ENCODE measurements around the gene ACCSL. TPM values are rescaled to one million over a fixed set of nuclear protein-coding genes. Genes with fewer than 3 reads are reported as not detected.

ACCSL gene
- total and polyA plus RNA-seq, 9 donors: 0.05 to 0.67 TPM; not detected in 7

GRCh38 chr11:44097821-44098220 is 50.0 kb downstream of the ACCSL start:
- intact Hi-C loops (cut with DNase I): loop anchor here in 1 of 4 donors (10.0 kb wide), 1 partner anchor 437 kb away; no protein-coding TSS in a partner anchor
- Histone ChIP-seq H3K9me3 (no peaks in the 10 kb centered on the region), H3K36me3 (no peaks in the 10 kb centered on the region), H3K4me1 (ENCODE audit: insufficient read depth) (peaks cover 3% of the 10 kb centered on the region), H3K27ac (no peak overlapping the region), H3K27me3 (no peaks in the 10 kb centered on the region), H3K4me3 (no peak overlapping the region)
- WGBS, 3 donors: 69 to 79% (median 78%) methylated on average over 2 of the region's 2 CpGs
- no peak for DNase-seq
- TF ChIP-seq POLR2A (IDR thresholded peaks at IDR 0.05) (no peak), CTCF (IDR thresholded peaks at IDR 0.05) (no peak), EP300 (IDR thresholded peaks at IDR 0.05) (no peak)

- no peaks in the 10 kb centered on the region for H3K9me3 ChIP-seq
- no peak for TF ChIP-seq CTCF (IDR thresholded peaks at IDR 0.05)
- no peak for TF ChIP-seq EP300 (IDR thresholded peaks at IDR 0.05)
- TF ChIP-seq POLR2A (IDR thresholded peaks at IDR 0.05): no peak
- intact Hi-C loops (cut with DNase I): loop anchor here in 3 of 4 donors (10.0 kb wide), 2 partner anchors 434 to 514 kb away; no protein-coding TSS in a partner anchor
- no peak overlapping the region for H3K4me3 ChIP-seq
- DNase-seq: no peak
- H3K4me1 ChIP-seq (ENCODE audit: insufficient read depth): peaks cover 3% of the 10 kb centered on the region
- WGBS, 3 donors: 73 to 86% (median 78%) methylated on average over 2 of the region's 2 CpGs
- no peak overlapping the region for H3K27ac ChIP-seq
- H3K36me3 ChIP-seq: no peaks in the 10 kb centered on the region
- no peaks in the 10 kb centered on the region for H3K27me3 ChIP-seq
Observed at GRCh38 chr11:44101098-44101497, 53.3 kb downstream of the ACCSL start.

GRCh38 chr11:44104481-44105294 is 56.9 kb downstream of the ACCSL start:
- TF ChIP-seq CTCF (IDR thresholded peaks at IDR 0.05): no peak
- no peak for TF ChIP-seq EP300 (IDR thresholded peaks at IDR 0.05)
- TF ChIP-seq POLR2A (IDR thresholded peaks at IDR 0.05): no peak
- Histone ChIP-seq H3K9me3 (no peaks in the 10 kb centered on the region), H3K27ac (no peak overlapping the region), H3K4me3 (no peak overlapping the region), H3K27me3 (no peaks in the 10 kb centered on the region), H3K4me1 (ENCODE audit: insufficient read depth) (peaks cover 1% of the 10 kb centered on the region), H3K36me3 (no peaks in the 10 kb centered on the region)
- 92 to 93% (median 93%) methylated on average over 5 of the region's 5 CpGs for WGBS, 3 donors
- no peak for DNase-seq
- intact Hi-C loops (cut with DNase I): loop anchor here (5.0 to 10.0 kb wide), 3 partner anchors 430 to 887 kb away; no protein-coding TSS in a partner anchor

GRCh38 chr11:44108260-44108659 is 60.5 kb downstream of the ACCSL start:
- DNase-seq: no peak
- intact Hi-C loops (cut with DNase I): loop anchor here (5.0 to 10.0 kb wide), 3 partner anchors 427 to 891 kb away; no protein-coding TSS in a partner anchor
- H3K36me3 ChIP-seq: no peaks in the 10 kb centered on the region
- peaks cover 1% of the 10 kb centered on the region for H3K4me1 ChIP-seq (ENCODE audit: insufficient read depth)
- H3K4me3 ChIP-seq: no peak overlapping the region
- no peak overlapping the region for H3K27ac ChIP-seq
- 87 to 93% (median 92%) methylated on average over 6 of the region's 6 CpGs for WGBS, 3 donors
- no peak for TF ChIP-seq POLR2A (IDR thresholded peaks at IDR 0.05)
- no peak for TF ChIP-seq EP300 (IDR thresholded peaks at IDR 0.05)
- TF ChIP-seq CTCF (IDR thresholded peaks at IDR 0.05): no peak
- H3K27me3 ChIP-seq: no peaks in the 10 kb centered on the region
- no peaks in the 10 kb centered on the region for H3K9me3 ChIP-seq

Other genes starting within 250 kb of the ACCSL start
- 10 to 100 TPM; 25.4 to 53.5 (median 32.2) TPM for gene ALKBH3, start 167.2 kb upstream of the ACCSL start, total RNA-seq
- gene ALKBH3, start 167.2 kb upstream of the ACCSL start, polyA plus RNA-seq: 10 to 100 TPM; 30.4 to 36.6 TPM
- 1,000 to 10,000 TPM in 2 of 7 donors, 100 to 1,000 TPM in 5; 213 to 1,276 (median 506) TPM for gene C11orf96, start 105.3 kb upstream of the ACCSL start, total RNA-seq
- 100 to 1,000 TPM in 1 of 2 donors, 10 to 100 TPM in 1; 35.9 to 218 TPM for gene C11orf96, start 105.3 kb upstream of the ACCSL start, polyA plus RNA-seq
- gene ACCS, start 18.3 kb downstream of the ACCSL start, total RNA-seq: 10 to 100 TPM; 11.2 to 32.4 (median 26.4) TPM
- gene ACCS, start 18.3 kb downstream of the ACCSL start, polyA plus RNA-seq: 10 to 100 TPM; 21.4 to 39.8 TPM
- 10 to 100 TPM; 42.6 to 65.8 (median 47.1) TPM for gene EXT2, start 47.7 kb downstream of the ACCSL start, total RNA-seq
- gene EXT2, start 47.7 kb downstream of the ACCSL start, polyA plus RNA-seq: 10 to 100 TPM; 38.0 to 88.8 TPM